RWPE2 (cell line): Measurements from ENCODE around the gene MAGI1.

Experiments used
- ATAC-seq: fragments of 200-7000 bp; cut with Tn5 transposase; 3 replicates; pipeline ENCODE4 v1.9.1; 2021; ENCODE audit warnings: low read depth
- DNase-seq: peaks from one replicate; pipeline ENCODE4 v3.0.0-alpha.2; 2020; ENCODE audit warnings: low spot score
- H3K27ac ChIP-seq: fragments of 450-650 bp; 2 replicates; pipeline ENCODE4 v1.5.1; 2017; ENCODE audit warnings: mild to moderate bottlenecking; ENCODE audit not compliant: poor library complexity, severe bottlenecking
- H3K27me3 ChIP-seq: fragments of 250-450 bp; sonication (Bioruptor Pico); 2 replicates; pipeline ENCODE4 v1.5.1; 2021; ENCODE audit warnings: mild to moderate bottlenecking, moderate library complexity; ENCODE audit not compliant: insufficient read depth, poor library complexity, severe bottlenecking
- H3K36me3 ChIP-seq: fragments of 250-450 bp; sonication (Bioruptor Pico); 2 replicates; pipeline ENCODE4 v1.5.1; 2020; ENCODE audit warnings: low read depth, mild to moderate bottlenecking, moderate library complexity
- H3K4me1 ChIP-seq: fragments of 250-450 bp; sonication (Bioruptor Pico); 2 replicates; pipeline ENCODE4 v1.5.1; 2021; ENCODE audit warnings: mild to moderate bottlenecking, moderate library complexity; ENCODE audit not compliant: insufficient read depth, poor library complexity, severe bottlenecking
- H3K4me3 ChIP-seq: fragments of 250-450 bp; sonication (Bioruptor Pico); 2 replicates; pipeline ENCODE4 v1.5.1; 2021; ENCODE audit warnings: mild to moderate bottlenecking, moderate library complexity; ENCODE audit not compliant: severe bottlenecking
- H3K9me3 ChIP-seq: fragments of 250-450 bp; sonication (Bioruptor Pico); 2 replicates; pipeline ENCODE4 v1.5.1; 2021; ENCODE audit warnings: mild to moderate bottlenecking, moderate library complexity; ENCODE audit not compliant: severe bottlenecking
- TF ChIP-seq, protein P1 (sequence below): fragments of 450-650 bp; IDR thresholded peaks from one replicate; pipeline ENCODE4 v1.5.1; 2017; ENCODE audit warnings: mild to moderate bottlenecking, moderate library complexity; ENCODE audit not compliant: poor library complexity, severe bottlenecking

Gene MAGI1

DNA sequence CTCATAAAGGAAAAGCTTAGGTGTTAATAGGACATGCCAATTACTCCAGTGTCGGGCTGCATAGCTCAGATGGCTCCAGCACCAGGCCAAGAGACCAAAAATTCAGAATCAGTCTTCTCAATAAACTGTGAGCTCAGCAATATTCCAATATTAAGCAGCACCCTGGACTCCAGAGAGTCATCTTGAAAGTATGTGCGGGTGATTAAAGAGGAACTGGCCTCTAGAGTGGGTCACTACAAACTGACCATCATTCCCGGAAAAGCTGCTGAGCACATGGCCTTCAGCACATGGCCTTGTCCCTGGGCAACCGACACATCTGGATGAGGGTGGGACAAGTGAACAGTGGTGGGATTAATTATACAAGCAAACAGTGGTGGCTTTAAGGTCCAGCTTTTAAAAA, 59.0 kb downstream of the MAGI1 start:
- TF ChIP-seq, protein P1, sequence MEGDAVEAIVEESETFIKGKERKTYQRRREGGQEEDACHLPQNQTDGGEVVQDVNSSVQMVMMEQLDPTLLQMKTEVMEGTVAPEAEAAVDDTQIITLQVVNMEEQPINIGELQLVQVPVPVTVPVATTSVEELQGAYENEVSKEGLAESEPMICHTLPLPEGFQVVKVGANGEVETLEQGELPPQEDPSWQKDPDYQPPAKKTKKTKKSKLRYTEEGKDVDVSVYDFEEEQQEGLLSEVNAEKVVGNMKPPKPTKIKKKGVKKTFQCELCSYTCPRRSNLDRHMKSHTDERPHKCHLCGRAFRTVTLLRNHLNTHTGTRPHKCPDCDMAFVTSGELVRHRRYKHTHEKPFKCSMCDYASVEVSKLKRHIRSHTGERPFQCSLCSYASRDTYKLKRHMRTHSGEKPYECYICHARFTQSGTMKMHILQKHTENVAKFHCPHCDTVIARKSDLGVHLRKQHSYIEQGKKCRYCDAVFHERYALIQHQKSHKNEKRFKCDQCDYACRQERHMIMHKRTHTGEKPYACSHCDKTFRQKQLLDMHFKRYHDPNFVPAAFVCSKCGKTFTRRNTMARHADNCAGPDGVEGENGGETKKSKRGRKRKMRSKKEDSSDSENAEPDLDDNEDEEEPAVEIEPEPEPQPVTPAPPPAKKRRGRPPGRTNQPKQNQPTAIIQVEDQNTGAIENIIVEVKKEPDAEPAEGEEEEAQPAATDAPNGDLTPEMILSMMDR: no peak
- Histone ChIP-seq H3K36me3 (no peaks in the 10 kb centered on the region), H3K27ac (no peak overlapping the region), H3K9me3 (no peaks in the 10 kb centered on the region), H3K4me1 (peaks cover 4% of the 10 kb centered on the region), H3K27me3 (no peaks in the 10 kb centered on the region), H3K4me3 (no peak overlapping the region)
- no peak for ATAC-seq
- DNase-seq: no peak

- no peak overlapping the region for H3K4me3 ChIP-seq
- no peak for DNase-seq
- no peaks in the 10 kb centered on the region for H3K27me3 ChIP-seq
- ATAC-seq: no peak
- H3K27ac ChIP-seq: no peak overlapping the region
- peaks cover 4% of the 10 kb centered on the region for H3K4me1 ChIP-seq
- TF ChIP-seq, protein P1: no peak
- no peaks in the 10 kb centered on the region for H3K9me3 ChIP-seq
- H3K36me3 ChIP-seq: no peaks in the 10 kb centered on the region
Measured at GRCh38 chr3:65979162-65979561, 59.6 kb downstream of the MAGI1 start.

DNA sequence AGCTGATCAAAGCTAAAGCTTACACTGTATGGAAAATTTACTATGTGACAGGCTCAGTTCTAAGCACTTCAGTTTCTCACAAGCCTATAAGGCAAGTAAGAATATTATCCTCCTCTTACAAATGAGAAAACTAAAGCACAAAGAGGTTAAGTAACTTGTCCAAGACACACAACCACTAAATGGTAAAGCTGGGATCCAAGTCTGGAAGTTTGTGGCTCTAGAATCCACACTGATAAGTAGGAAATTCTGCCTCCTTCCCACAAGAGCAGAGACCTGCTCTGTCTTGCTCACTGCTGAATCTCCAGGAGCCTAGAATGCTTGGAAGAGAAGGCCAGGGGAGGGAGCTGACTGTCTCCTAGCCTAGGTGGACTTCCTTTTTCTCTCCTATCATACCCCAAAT, 60.6 kb downstream of the MAGI1 start:
- no peak overlapping the region for H3K4me3 ChIP-seq
- ATAC-seq: no peak
- H3K4me1 ChIP-seq: peaks cover 4% of the 10 kb centered on the region
- H3K9me3 ChIP-seq: no peaks in the 10 kb centered on the region
- no peak for DNase-seq
- no peak overlapping the region for H3K27ac ChIP-seq
- TF ChIP-seq, protein P1: no peak
- no peaks in the 10 kb centered on the region for H3K27me3 ChIP-seq
- H3K36me3 ChIP-seq: no peaks in the 10 kb centered on the region

- no peak for ATAC-seq
- DNase-seq: no peak
Measured at GRCh38 chr3:65975032-65975431, 63.7 kb downstream of the MAGI1 start.

GRCh38 chr3:65974509-65974908, 64.2 kb downstream of the MAGI1 start:
- Histone ChIP-seq H3K27ac (no peak overlapping the region), H3K27me3 (no peaks in the 10 kb centered on the region), H3K4me3 (no peak overlapping the region), H3K9me3 (no peaks in the 10 kb centered on the region), H3K4me1 (peaks cover under 1% of the 10 kb centered on the region), H3K36me3 (no peaks in the 10 kb centered on the region)
- no peak for DNase-seq
- ATAC-seq: no peak
- TF ChIP-seq, protein P1: no peak

More at GRCh38 chr3:65975032-65975431, 63.7 kb downstream of the MAGI1 start:
- H3K4me1 ChIP-seq: peaks cover 4% of the 10 kb centered on the region
- H3K9me3 ChIP-seq: no peaks in the 10 kb centered on the region
- no peaks in the 10 kb centered on the region for H3K27me3 ChIP-seq
- H3K27ac ChIP-seq: no peak overlapping the region
- TF ChIP-seq, protein P1: no peak
- no peak overlapping the region for H3K4me3 ChIP-seq
- no peaks in the 10 kb centered on the region for H3K36me3 ChIP-seq
